IPS-15b (cell line): ENCODE measurements around the gene ANKRD10.

Source experiments
- H3K27me3 ChIP-seq: one replicate; pipeline ENCODE4 v1.6.1; 2013; ENCODE audit warnings: low read length; ENCODE audit not compliant: control insufficient read depth, insufficient read depth
- H3K36me3 ChIP-seq: one replicate; pipeline ENCODE4 v1.6.1; 2013; ENCODE audit warnings: low read length; ENCODE audit not compliant: control insufficient read depth, insufficient read depth
- H3K4me1 ChIP-seq: one replicate; pipeline ENCODE4 v1.6.1; 2013; ENCODE audit warnings: mild to moderate bottlenecking, low read length; ENCODE audit not compliant: control insufficient read depth, insufficient read depth
- H3K4me3 ChIP-seq: one replicate; pipeline ENCODE4 v1.5.1; 2013; ENCODE audit warnings: low read depth, low read length
- H3K9ac ChIP-seq: one replicate; pipeline ENCODE4 v1.6.1; 2013; ENCODE audit warnings: low read depth, mild to moderate bottlenecking, low read length
- H3K9me3 ChIP-seq: one replicate; pipeline ENCODE4 v1.6.1; 2013; ENCODE audit warnings: mild to moderate bottlenecking, low read length; ENCODE audit not compliant: control insufficient read depth, insufficient read depth

The ANKRD10 gene

GRCh38 chr13:110867380-110867779, 47.5 kb downstream of the ANKRD10 start:
- H3K4me3 ChIP-seq, result no peak overlapping the region
- H3K4me1 ChIP-seq, result no peaks in the 10 kb centered on the region
- H3K36me3 ChIP-seq, result no peaks in the 10 kb centered on the region
- H3K9me3 ChIP-seq, result no peaks in the 10 kb centered on the region
- no peaks in the 10 kb centered on the region for H3K27me3 ChIP-seq
- no peak overlapping the region for H3K9ac ChIP-seq

GRCh38 chr13:110866491-110867170, 48.2 kb downstream of the ANKRD10 start:
- no peak overlapping the region for H3K9ac ChIP-seq
- no peak overlapping the region for H3K4me3 ChIP-seq
- H3K4me1 ChIP-seq, result no peaks in the 10 kb centered on the region
- no peaks in the 10 kb centered on the region for H3K36me3 ChIP-seq
- H3K27me3 ChIP-seq, result no peaks in the 10 kb centered on the region
- H3K9me3 ChIP-seq, result no peaks in the 10 kb centered on the region

GRCh38 chr13:110863685-110864084, 51.2 kb downstream of the ANKRD10 start:
- Histone ChIP-seq H3K27me3 (no peaks in the 10 kb centered on the region), H3K36me3 (no peaks in the 10 kb centered on the region), H3K9ac (no peak overlapping the region), H3K4me3 (no peak overlapping the region), H3K9me3 (no peaks in the 10 kb centered on the region), H3K4me1 (no peaks in the 10 kb centered on the region)

- no peaks in the 10 kb centered on the region for H3K9me3 ChIP-seq
- H3K4me1 ChIP-seq, result no peaks in the 10 kb centered on the region
- no peak overlapping the region for H3K4me3 ChIP-seq
- no peaks in the 10 kb centered on the region for H3K27me3 ChIP-seq
- H3K9ac ChIP-seq, result no peak overlapping the region
- H3K36me3 ChIP-seq, result no peaks in the 10 kb centered on the region
These were observed 53.9 kb downstream of the ANKRD10 start for GRCh38 chr13:110860983-110861382.

- no peaks in the 10 kb centered on the region for H3K36me3 ChIP-seq
- no peak overlapping the region for H3K4me3 ChIP-seq
- H3K9ac ChIP-seq, result no peak overlapping the region
These were observed 57.7 kb downstream of the ANKRD10 start for GRCh38 chr13:110856942-110857835.

GRCh38 chr13:110855363-110855762, 59.5 kb downstream of the ANKRD10 start:
- H3K4me3 ChIP-seq, result no peak overlapping the region

More at GRCh38 chr13:110856942-110857835, 57.7 kb downstream of the ANKRD10 start:
- H3K9me3 ChIP-seq, result no peaks in the 10 kb centered on the region
- no peaks in the 10 kb centered on the region for H3K27me3 ChIP-seq
- H3K4me1 ChIP-seq, result no peaks in the 10 kb centered on the region

GRCh38 chr13:110854866-110855265, 60.0 kb downstream of the ANKRD10 start:
- no peaks in the 10 kb centered on the region for H3K4me1 ChIP-seq
- no peaks in the 10 kb centered on the region for H3K36me3 ChIP-seq
- no peak overlapping the region for H3K9ac ChIP-seq
- no peak overlapping the region for H3K4me3 ChIP-seq
- H3K27me3 ChIP-seq, result no peaks in the 10 kb centered on the region
- H3K9me3 ChIP-seq, result no peaks in the 10 kb centered on the region

More at GRCh38 chr13:110855363-110855762, 59.5 kb downstream of the ANKRD10 start:
- Histone ChIP-seq H3K36me3 (no peaks in the 10 kb centered on the region), H3K4me1 (no peaks in the 10 kb centered on the region), H3K9me3 (no peaks in the 10 kb centered on the region), H3K27me3 (no peaks in the 10 kb centered on the region), H3K9ac (no peak overlapping the region)

GRCh38 chr13:110853235-110853721, 61.6 kb downstream of the ANKRD10 start:
- H3K4me3 ChIP-seq, result peak overlapping the region; percentile 10

GRCh38 chr13:110850840-110851239, 64.0 kb downstream of the ANKRD10 start:
- no peaks in the 10 kb centered on the region for H3K4me1 ChIP-seq
- H3K9me3 ChIP-seq, result no peaks in the 10 kb centered on the region
- H3K27me3 ChIP-seq, result no peaks in the 10 kb centered on the region
- H3K9ac ChIP-seq, result no peak overlapping the region
- no peaks in the 10 kb centered on the region for H3K36me3 ChIP-seq
- no peak overlapping the region for H3K4me3 ChIP-seq

More at GRCh38 chr13:110853235-110853721, 61.6 kb downstream of the ANKRD10 start:
- Histone ChIP-seq H3K27me3 (no peaks in the 10 kb centered on the region), H3K9ac (no peak overlapping the region), H3K9me3 (no peaks in the 10 kb centered on the region), H3K36me3 (no peaks in the 10 kb centered on the region), H3K4me1 (no peaks in the 10 kb centered on the region)

- H3K36me3 ChIP-seq, result no peaks in the 10 kb centered on the region
- H3K27me3 ChIP-seq, result no peaks in the 10 kb centered on the region
- no peaks in the 10 kb centered on the region for H3K4me1 ChIP-seq
- no peak overlapping the region for H3K9ac ChIP-seq
- no peaks in the 10 kb centered on the region for H3K9me3 ChIP-seq
- H3K4me3 ChIP-seq, result no peak overlapping the region
These were observed 64.9 kb downstream of the ANKRD10 start for GRCh38 chr13:110850006-110850405.

- no peaks in the 10 kb centered on the region for H3K9me3 ChIP-seq
- no peaks in the 10 kb centered on the region for H3K27me3 ChIP-seq
- H3K4me1 ChIP-seq, result no peaks in the 10 kb centered on the region
- no peak overlapping the region for H3K4me3 ChIP-seq
- H3K36me3 ChIP-seq, result no peaks in the 10 kb centered on the region
- no peak overlapping the region for H3K9ac ChIP-seq
These were observed 69.3 kb downstream of the ANKRD10 start for GRCh38 chr13:110845520-110845919.
